ENCODE results near the gene ABI1.

ABI1 gene

DNA sequence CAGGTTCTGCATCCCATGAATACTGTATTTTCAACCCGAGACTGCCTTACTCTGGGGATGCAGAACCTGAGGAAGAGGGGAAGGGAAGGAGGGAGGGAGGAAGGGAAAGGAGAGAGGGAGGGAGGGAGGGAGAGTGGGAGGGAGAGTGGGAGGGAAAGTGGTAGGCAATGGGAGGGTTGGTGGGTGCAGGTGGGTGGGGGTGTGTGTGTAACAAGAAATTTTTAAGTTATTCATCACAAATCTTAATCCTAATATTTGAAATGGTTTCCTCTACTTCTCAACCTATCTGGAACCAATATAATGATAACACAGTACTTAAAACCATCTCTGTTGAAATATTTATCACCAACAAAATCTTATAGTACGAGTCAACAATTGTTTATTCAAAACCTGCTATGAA, 95.2 kb downstream of the ABI1 start:
- DNase-seq: no peak

DNA sequence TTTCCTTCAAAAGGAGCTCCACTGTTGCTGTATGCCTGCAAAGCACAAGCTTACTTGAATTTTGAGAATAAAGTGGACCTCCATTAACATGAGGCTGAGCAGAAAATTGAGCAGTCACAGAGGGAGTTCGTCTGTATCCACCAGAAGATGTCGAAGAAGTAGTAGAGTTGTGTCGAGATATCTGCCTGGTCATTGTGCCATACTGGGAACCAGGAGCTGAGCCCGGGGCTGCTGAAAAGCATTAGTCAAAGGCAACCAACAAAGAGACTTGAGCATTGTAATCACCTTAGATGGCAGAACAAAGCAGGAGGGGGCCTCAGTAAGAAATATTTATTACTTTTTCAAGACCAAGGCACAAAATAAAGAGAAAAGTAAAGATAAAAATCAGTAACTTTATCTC, 101.8 kb downstream of the ABI1 start:
- DNase-seq: no peak

DNA sequence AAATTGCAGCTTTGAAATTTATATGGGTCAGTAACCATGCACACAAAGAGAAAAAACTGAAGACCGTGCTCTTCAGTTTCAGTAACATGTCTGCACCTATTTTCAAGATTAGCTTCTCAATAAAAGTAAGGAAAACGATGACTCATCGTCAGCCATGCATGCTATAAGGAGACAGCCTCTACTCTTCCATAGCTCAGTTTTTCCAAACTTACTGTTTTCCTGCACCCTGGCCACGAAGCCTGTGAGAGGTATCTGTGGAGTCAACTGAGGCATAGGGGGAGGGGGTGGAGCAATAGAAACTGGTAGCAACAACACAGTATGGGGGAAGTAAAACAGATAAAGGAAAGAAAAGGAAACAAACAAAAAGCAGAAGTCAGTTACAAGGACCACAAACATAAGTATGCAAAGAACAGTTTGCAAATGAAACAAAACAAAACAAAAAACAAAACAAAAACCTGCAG, 105.3 kb downstream of the ABI1 start:
- no peak for DNase-seq

DNA sequence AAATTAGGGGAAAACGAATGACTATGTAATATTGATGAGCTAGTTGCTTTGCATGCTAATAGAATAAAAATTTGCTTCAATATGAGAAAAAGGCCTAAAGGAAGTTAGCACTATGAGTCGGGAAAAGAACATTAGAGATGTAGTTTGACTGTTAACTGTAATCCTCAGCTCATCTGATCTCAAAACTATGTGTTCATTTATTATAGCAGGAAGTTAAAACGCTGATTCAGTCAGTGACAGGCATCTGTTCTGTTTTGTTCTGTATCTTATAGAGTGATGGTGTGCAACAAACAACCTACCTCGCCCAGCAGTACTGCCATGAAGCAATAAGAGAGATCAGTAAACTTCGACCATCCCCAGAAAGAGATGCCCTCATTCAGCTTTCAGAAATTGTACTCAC, 114.7 kb downstream of the ABI1 start:
- DNase-seq: no peak

DNA sequence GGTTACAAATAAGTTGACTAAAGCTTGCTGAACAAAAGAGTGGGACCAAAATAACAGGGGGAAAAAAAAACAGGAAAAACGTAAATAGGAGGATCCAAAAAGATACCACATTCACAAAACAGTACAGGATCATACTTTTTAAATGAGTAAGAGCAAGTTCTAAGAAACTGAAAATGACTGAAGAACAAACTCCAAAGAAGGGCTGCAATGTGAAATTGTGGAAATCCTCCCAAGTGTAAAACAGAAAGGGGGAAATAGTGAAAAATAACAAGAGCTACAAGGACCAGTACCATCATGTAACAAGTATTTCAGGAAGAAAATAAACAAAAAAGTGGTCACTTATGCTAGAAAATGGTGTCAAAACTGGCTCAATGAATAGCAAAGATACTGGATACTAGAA, 116.9 kb downstream of the ABI1 start:
- no peak for DNase-seq

DNA sequence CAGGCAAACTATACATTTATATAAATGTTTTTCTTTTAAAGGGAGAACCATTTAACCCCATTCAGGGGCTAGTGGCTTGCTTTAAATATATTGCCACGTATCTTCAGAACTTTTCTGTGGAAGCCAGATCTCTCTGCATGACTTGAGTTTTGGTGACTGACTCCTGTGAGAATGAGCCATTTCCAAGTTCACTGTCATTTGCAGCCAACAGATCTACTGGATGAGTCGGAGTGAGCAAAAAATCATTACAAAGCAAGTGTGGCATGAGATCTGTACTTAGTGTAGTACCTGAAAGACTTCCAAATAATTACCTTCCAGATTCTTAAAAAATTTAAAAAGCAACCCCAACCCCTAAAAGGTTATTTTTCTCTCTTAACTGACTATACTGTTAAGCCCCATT, 117.7 kb downstream of the ABI1 start:
- DNase-seq: no peak

DNA sequence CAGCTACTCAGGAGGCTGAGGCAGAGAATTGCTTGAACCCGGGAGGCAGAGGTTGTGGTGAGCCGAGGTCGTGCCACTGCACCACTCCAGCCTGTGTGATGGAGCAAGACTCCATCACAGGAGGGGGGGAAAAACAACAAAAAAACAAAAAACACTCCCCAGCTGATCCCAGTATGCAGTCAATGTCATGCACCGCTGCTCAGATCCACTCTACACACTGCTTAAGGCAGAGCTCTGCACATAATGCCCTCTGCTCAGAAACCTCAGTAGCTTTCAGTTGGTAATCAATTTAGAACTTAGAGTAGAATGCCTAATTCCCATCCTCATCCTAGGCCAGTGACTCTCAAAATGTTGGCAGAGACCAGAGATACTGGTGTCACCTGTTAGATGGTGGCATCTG, 119.4 kb downstream of the ABI1 start:
- DNase-seq: no peak

DNA sequence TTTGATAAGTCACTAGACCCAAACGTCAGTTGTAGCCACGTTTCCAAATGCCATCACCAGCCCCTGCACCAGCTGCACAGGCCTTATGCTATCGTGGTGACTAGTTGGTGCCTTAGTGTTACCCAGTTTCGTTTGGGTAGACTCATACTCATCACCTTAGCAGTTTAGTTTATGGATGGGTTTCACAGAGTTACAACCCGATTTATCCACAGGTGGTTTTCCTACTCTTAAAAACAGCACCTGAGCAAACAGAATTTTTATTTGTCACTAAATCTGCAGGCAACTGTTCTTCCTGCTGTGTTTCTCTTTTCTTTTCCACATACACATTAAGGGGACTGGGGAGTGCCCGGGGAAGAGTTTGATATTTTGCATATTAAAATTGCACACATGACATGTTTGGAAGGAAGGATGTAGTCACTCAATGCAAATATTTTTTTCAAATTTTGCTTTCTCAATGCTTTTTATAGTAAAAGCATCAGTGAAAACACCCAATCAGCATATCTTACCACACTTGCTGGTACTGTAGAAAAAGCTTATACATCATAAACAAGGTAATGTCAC, 121.6 kb downstream of the ABI1 start:
- DNase-seq: peak in 1 of 2 donors; percentile 28

DNA sequence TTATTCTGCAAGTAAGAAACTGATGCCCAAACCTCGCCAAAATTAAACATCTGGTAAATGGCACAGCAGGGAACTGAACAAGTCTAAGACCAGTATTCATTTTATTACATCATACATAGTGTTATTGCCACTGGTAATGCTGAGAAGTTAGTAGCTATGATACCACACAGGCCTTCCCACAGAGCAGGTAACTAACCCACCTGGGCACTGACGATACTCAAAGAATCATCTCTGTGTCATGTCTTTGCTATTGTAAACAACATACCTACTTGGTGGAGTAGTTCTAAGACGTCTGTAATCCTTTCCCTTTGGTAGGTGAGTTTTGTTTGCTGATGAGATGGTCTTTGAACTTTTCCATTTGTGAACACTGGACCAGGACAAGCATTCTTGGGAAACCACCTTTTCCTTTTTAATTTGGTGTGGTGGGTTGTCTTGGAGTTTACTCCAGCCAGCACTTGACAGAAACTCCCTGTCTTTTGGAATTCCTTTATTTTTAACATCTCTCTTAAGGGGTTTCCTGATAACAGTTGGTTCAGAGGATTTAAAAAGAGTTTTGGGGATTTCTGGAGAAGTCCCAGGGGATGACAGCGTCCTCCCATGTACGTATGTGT, 122.4 kb downstream of the ABI1 start:
- no peak for DNase-seq

DNA sequence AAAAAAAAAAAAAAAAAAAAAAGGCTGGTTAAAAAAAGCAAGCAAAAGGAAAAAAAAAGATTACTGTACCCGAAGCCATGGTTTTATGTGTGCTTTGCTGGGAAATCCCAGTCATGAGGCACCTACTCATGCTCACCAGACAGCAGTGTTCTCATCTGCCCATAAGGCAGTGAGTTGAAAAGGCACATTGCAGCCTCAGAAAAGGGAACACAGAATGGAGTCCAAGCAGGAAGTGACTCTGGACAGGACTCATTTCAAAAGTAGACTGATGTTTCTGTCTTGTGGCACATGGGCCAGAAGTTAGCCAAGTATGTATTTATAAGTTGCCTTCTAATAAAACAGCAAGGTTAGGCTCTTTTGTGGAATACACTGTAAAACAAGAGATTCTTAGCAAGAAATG, 123.0 kb downstream of the ABI1 start:
- DNase-seq: peak; percentile 33 to 61

DNA sequence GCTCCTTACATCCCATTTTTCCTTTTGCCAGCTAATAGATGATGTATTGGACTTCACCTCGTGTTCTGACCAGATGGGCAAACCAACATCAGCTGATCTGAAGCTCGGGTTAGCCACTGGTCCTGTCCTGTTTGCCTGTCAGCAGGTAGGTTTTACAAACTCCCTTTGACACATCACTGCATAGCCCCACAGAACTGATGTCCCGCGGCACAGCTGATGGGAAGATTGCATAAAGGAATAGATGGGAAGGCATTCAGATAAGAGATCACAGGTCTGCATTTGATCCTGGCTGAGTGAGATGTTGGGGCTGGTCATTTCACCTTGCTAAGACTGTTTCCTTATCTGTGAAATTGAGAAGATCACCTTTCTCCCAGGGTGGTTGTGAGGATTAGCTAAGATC, 125.3 kb downstream of the ABI1 start:
- DNase-seq: no peak

DNA sequence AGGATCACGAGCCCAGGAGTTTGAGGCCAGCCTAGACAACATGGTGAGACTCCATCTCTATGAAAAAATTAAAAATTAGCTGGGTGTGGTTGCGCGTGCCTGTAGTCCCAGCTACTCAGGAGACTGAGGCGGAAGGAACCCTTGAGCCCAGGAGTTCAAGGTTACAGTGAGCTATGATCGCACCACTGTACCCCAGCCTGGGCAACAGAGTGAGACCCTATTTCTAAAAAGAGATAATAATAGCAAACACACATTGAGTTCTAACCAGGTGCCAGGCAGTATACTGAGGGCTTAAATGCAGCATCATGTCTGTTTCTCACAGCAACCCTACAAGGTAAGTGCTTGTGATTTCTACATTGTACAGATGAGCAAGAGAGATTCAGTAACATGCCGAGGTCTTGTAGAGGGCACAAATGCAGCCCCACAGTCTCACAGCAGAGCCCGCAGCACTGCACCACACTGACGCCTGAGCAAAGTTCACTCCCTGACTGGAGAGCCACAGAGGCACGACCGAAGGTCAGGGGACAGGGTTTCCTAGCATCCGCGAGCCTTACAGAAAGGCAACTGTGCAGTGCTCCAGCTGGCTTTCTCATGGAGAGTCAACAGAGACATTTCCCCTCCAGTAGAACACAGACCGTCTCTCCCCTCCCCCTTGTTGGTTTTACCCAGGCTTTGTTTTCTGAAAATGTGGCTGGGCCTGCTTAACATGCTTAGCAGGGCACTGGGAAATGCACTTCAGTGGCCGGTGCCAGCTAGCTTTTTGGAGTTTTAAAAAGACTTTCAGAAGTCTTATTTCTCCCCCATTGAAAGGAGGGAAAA, 126.8 kb downstream of the ABI1 start:
- no peak for DNase-seq

DNA sequence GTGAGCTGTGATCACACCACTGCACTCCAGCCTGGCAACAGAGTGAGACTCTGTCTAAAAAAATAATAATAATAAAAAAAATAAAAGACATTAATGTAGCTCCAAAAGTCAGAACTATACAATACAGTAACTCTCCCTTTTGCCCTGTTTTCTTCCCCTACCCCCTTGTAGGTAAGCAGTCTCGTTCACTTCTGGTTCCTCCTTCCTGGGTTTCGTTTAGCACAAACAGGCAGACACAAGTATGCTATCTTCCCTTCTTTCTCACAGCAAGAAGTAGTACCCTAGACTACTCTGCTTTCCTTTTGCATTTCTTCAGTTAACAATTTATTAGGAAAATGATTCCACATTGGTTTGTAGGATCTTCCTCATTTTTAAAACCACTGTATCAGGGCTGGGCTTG, 130.2 kb downstream of the ABI1 start:
- DNase-seq: no peak

DNA sequence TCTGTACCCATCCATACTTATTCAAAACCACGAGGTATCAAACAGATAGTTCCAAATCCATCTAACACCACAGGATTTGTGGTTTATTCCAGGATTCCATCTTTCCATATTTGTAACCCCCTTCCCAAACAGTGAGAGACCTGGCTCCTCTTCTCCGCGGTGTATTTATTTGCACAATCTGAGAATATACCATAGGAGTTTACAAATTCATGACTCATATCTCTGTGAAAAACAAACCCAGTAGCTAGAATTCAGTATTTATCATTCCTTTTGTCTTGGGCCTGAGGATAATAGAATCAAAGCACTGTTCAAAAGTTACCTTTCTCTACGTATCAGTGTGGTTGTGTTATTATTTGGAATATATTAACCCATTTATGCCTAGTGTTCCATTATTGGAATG, 131.4 kb downstream of the ABI1 start:
- DNase-seq: no peak

DNA sequence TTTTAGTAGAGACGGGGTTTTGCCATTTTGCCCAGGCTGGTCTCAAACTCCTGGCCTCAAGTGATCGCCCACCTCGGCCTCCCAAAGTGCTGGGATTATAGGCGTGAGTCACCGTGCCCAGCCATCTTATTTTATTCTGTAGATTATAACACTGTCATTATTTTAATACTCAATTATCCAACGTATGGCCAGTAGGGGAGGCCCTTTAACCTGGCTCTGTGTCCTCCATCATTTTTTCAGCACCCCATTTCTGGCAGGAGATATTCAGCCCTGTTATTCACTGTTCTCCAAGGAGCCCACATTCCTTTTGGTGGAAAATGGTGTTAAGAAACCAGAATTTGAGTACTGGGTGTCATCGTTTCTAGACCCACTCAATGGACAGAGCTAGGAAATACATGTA, 131.8 kb downstream of the ABI1 start:
- DNase-seq: no peak

DNA sequence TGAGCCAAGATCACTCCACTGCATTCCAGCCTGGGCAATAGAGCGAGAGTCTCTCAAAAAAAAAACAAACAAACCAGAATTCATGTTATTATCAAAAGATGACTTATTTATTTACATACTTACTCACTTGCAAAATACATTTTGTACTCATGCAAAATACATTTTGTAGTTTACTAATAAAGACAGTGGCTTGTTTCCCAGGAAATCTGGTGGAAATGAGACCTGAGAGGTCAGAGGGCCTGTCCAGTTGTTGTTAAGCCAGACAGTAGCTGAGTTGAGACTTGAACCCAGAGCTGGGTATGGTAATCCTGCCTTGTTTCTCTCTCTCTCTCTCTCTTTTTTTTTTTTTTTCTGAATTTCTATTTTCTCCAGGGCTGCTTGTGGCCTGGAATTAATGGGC, 133.8 kb downstream of the ABI1 start:
- no peak for DNase-seq

DNA sequence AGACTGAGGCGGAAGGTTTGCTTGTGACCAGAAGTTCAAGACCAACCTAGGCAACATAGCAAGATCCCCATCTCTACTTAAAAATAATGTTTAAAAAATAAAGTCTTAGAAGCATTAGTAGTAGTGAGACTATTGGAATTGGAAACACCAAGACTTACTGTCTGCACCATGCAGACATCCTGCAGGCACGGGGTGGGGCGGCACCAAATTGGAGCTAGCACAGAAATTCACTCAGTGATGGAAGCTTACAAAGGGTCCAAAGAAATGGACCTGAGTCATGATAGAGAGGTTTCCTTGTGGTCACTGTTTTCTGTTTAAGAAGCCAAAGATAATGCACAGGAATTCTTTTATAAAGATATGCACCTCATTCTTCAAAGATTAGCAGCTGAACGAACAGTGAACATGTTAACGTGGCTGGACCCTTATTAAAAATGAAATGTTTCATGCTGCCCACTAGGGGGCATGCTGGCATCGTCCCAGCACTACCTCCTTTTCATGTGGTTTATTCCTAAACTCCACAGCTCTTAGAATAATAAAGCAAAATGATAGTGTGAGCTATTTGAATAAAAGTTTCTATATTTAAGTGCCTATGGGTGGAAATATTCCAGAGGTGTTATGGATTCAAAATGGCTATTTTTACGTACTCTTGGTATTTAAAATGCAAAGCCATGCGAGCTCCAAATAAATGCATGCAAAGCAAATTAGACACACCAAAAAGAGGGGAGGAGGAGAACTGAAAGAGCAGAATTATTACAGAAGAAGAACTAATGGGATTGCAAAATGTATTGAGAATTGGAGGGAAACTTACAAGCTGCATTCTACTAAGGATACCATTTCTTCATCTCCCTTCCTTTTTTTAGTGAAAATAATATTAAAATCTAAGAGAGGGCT, 134.7 kb downstream of the ABI1 start:
- DNase-seq: peak; percentile 50 to 59

DNA sequence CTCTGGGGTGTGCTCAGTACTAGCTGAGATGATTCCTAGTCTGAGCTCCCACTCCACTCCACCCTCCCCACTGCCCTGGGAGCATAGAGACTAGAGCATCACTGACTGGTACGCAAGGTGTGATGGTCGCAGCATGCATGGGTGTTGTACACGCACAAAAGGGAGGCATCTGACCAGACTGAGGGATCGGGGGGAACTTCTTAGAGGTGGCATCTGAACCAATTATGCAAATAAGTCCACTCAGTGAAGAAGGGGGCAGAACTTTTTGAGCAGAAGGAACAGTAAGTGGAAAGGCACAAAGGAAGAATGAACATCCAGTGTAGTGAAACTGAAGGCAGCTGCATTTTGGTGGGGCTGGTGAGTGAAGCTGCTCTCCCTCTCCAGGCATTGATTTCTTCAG, 137.7 kb downstream of the ABI1 start:
- DNase-seq: no peak

DNA sequence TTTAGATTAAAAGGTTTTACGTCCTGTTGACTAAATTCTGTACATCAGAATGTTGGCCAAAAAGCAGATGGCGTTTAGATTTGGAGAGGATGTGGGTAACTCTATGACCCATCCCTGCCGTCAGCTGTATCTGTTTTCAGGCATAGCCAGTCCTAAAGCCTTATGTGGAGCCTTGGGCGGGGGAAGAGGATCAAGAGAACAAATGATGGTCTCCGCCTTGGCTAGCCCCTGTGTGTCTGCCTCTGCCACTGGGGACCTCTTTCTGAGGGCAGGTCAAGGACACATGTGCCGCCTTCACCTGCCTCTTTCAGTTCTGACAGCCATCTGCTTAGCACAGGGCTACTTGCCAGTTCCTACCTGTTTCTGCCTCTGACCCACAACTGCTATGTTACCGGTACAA, 139.2 kb downstream of the ABI1 start:
- peak; percentile 41 to 66 for DNase-seq

DNA sequence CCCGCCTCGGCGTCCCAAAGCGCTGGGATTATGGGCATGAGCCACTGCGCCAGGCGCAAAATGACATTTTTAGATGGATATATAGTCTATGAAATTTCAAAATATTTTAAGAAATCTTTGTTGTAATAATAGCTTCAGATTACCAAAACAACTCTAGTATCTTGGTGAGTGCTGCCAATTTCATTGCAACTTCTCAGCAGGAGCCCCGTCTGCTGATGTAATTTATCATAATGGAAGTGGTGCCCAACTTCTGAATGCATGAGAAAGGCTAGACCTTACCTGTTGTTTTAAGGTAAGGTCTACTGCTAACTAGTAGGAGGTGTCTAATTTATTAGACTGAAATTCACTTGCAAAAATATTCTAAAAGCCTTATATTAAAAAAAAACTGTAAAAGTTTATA, 143.3 kb downstream of the ABI1 start:
- no peak for DNase-seq

DNA sequence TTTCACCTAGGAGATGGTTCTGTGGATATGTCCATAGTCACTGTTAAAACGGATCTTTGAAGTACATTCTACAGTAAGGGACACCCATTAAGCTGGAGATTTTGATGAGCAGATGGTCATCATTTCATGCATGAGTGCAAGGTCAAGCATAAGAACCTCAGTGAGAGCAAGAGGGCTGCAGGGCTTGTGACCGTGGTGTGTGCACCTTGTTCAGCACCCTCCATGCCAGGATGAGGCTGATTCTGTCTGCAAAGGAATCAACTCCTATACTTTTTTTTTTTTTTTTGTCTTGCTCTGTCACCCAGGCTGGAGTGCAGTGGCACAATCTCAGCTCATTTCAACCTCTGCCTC, 145.6 kb downstream of the ABI1 start:
- DNase-seq: no peak

DNA sequence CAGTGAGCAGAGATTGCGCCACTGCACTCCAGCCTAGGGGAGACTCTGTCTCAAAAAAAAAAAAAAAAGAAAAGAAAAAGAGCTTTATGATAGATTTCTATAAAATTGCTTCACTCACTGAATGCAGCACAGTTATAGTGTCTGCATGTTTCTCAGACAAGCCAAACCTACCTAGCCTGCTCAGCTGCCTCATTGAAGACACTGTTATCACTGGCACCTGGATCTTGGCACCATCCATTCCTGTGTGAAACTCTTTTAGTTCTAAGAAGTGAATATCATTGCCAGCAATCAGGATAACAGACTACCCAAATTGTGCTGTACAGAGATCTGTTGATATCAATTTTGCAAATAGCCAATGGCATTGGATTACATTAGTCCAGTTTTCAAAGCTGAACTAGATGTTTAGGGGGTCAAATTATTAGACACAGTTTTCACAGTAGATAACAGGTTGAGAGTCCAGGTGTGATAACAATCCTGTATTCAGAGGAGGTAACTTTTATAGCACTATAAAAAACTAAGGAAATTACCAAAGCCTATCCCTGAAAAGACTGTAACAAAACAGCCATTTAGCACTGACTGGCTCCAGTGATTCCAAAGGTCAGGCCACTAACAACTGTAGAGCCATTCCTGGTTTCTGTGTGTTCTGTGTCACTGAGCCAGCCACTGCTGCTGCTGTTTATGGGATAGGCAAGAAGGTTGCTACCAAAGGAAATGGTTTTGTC, 146.2 kb downstream of the ABI1 start:
- no peak for DNase-seq

DNA sequence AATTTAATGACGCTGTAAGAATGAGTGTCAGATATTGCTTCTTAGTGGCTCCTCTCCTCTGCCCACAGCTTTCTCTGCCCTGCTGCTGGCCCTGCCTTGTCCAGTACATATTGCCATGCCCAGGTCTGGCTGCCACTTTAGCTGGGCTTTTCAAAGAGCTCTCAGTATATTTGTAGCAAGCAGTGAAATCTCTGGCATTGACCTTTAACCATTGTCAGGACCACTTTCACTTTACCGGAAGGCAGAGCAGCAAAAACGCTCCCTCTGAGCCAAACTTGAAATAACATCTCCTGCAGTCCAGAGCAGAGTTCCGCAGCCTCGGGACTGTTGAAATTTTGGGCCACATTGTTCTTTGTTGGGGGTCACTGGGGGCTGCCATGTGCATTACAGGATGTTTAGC, 149.4 kb downstream of the ABI1 start:
- DNase-seq: no peak

All from CD4-positive, alpha-beta T cell treated with Interleukin-4 for 1 hour (primary cell).